Cardiac muscle cell (in vitro differentiated cells and primary cell): Measurements from ENCODE around the gene ZNFX1. TPM values are rescaled to one million over a fixed set of nuclear protein-coding genes. Genes with fewer than 3 reads are reported as not detected.

ENCODE experiments used
- DNase-seq, 2 donors: peaks; one replicate each; pipeline versions ENCODE4 v3.0.0 to v3.0.0-alpha.2; 2010 to 2017; ENCODE audit warnings: low read depth in 1 of 2, low spot score in 1 of 2
- H3K27ac ChIP-seq: fragments of 200-600 bp; sonication (generic); 2 replicates; pipeline ENCODE4 v1.5.1; 2016
- H3K27me3 ChIP-seq: fragments of 200-600 bp; sonication (generic); 2 replicates; pipeline ENCODE4 v1.6.0; 2016; ENCODE audit warnings: control low read depth
- H3K36me3 ChIP-seq: fragments of 200-600 bp; sonication (generic); 2 replicates; pipeline ENCODE4 v1.5.1; 2016; ENCODE audit warnings: control low read depth
- H3K4me1 ChIP-seq: fragments of 200-600 bp; sonication (generic); 2 replicates; pipeline ENCODE4 v1.8.1; 2017; ENCODE audit warnings: low read depth, mild to moderate bottlenecking, mixed run types
- H3K4me3 ChIP-seq: fragments of 200-600 bp; sonication (generic); 2 replicates; pipeline ENCODE4 v1.5.1; 2016; ENCODE audit warnings: mild to moderate bottlenecking
- H3K9me3 ChIP-seq: fragments of 200-600 bp; sonication (generic); 2 replicates; pipeline ENCODE4 v1.5.1; 2017; ENCODE audit warnings: low read depth, mild to moderate bottlenecking, control low read depth
- CTCF ChIP-seq: IDR thresholded peaks from 2 replicates; pipeline ENCODE4 v1.5.1; 2012; ENCODE audit warnings: low read depth, mild to moderate bottlenecking, low read length
- polyA plus RNA-seq: library from polyadenylated mRNA; unstranded; fragments of >200 nt; fragmentation: Nextera tagmentation; extraction: Ambion mirVana; gene quantifications from 2 replicates; pipeline ENCODE4 v1.2.1, GENCODE V29; 2016
- total RNA-seq: library from RNA; depleted of rRNA; stranded (reverse); fragments of >200 nt; gene quantifications from 2 replicates; pipeline ENCODE4 v1.2.3, GENCODE V29; 2016

The ZNFX1 gene
- total and polyA plus RNA-seq, 2 experiments from 2014 or later = 5.0 to 8.2 TPM

DNA sequence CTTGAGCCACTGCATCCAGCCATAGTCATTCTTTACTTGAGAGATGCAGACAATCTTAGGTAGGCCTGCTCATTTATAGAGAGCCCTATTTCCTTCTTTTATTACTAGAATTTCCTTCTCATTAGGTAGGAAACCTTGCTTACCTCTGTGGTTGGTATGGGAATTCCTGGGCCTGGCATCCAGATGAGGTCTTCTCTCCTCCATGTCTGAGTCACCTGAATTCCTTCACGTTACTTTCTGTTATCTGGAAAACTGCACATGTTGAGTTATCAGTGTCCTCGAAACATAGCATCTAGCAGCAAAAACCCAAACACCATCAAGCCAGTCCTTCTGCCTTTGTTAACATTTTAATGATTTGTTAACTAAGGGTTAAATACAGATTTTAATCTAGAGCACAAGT lies 2.2 kb downstream of the ZNFX1 start:
- Histone ChIP-seq H3K36me3 (peaks cover 33% of the 10 kb centered on the region), H3K27ac (no peak overlapping the region), H3K4me1 (peaks cover 15% of the 10 kb centered on the region), H3K27me3 (no peaks in the 10 kb centered on the region), H3K9me3 (no peaks in the 10 kb centered on the region), H3K4me3 (no peak overlapping the region)
- TF ChIP-seq CTCF = no peak
- DNase-seq = no peak

DNA sequence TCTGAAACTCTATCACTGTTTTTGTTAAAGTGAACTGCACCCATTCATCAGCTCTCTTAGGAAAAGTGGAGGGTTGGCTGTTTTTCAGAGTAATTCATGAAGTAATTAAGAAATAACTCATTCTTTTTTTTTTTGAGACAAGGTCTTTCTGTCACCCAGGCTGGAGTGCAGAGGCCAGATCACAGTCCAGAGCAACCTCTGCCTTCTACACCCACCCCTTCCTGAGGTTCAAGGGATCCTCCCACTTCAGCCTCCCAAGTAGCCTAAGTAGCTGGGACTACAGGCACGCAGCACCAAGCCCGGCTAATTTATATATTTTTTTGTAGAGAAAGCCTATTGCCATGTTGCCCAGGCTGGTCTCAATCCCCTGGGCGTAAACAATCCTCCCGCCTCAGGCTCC lies 2.6 kb downstream of the ZNFX1 start:
- Histone ChIP-seq H3K4me3 (no peak overlapping the region), H3K9me3 (no peaks in the 10 kb centered on the region), H3K36me3 (peaks cover 29% of the 10 kb centered on the region), H3K27ac (no peak overlapping the region), H3K27me3 (no peaks in the 10 kb centered on the region), H3K4me1 (peaks cover 11% of the 10 kb centered on the region)
- TF ChIP-seq CTCF = no peak
- DNase-seq = no peak

DNA sequence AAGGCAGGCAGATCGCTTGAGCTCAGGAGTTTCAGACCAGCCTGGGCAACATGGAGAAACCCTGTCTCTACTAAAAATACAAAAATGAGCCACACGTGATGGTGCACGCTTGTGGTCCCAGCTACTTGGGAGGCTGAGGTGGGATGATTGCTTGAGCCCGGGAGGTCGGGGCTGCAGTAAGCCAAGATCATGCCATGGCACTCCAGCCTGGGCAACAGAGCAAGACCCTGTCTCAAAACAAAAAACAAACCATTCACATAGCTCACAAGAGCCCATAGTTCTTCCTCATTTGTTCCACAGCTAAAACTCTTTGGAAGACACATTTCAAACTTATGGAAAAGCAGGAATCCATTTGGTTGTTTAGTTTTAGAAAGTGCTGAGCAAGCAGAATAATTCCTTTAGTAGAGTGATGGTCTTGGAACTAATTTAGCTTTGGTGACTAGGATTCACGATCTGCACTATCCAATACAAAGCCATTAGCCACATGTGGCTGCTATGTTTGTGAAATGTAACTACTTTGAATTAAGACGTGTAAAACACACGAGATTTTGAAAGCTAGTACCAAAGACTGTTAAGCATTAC lies 4.1 kb downstream of the ZNFX1 start:
- peaks cover 36% of the 10 kb centered on the region for H3K36me3 ChIP-seq
- no peak overlapping the region for H3K4me3 ChIP-seq
- no peak for DNase-seq
- no peak overlapping the region for H3K27ac ChIP-seq
- TF ChIP-seq CTCF = no peak
- H3K9me3 ChIP-seq = no peaks in the 10 kb centered on the region
- no peaks in the 10 kb centered on the region for H3K27me3 ChIP-seq
- no peaks in the 10 kb centered on the region for H3K4me1 ChIP-seq

DNA sequence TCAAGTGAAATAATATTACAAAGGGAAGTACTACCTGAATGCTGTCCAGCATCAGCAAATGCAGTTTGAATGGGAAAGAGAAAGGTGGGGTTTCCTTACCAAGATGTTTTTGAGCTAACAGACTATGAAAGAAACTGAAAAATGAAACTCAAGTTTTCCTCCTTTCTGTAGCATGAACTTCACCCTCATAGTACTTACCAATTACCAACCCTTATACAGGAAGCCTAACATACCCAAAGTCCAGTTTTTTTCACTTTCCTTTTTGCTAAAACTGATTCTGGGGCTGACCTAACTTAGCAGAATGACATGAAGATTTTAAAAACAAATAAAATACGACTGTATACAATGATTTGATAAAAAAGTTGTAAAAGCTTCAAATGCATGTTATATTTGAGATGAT lies 5.2 kb downstream of the ZNFX1 start:
- no peaks in the 10 kb centered on the region for H3K27me3 ChIP-seq
- H3K4me3 ChIP-seq = no peak overlapping the region
- H3K27ac ChIP-seq = no peak overlapping the region
- H3K9me3 ChIP-seq = no peaks in the 10 kb centered on the region
- H3K36me3 ChIP-seq = peaks cover 36% of the 10 kb centered on the region
- TF ChIP-seq CTCF = no peak
- no peaks in the 10 kb centered on the region for H3K4me1 ChIP-seq
- no peak for DNase-seq

DNA sequence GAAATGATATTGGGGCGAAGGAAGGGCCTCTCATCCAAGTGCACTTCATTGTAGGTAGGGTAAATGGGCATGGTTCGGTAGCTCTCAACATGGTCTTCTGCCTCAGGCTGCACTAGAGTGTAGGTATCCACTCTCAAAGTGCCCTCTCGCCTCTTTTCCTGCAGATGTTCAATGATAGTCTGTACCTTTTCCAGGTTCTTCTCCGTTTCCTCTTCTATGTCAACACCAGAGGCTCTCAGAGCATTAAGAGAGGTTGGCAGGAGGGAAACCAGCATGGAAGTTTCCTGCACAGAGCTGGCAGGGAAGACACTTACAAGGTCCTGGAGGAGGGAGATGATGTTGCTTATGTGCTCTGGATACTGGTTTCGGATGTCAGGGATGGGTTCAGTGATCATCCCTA lies 7.1 kb downstream of the ZNFX1 start:
- Histone ChIP-seq H3K4me1 (no peaks in the 10 kb centered on the region), H3K27ac (no peak overlapping the region), H3K27me3 (no peaks in the 10 kb centered on the region), H3K4me3 (no peak overlapping the region), H3K9me3 (no peaks in the 10 kb centered on the region), H3K36me3 (peaks cover 36% of the 10 kb centered on the region)
- no peak for DNase-seq
- no peak for TF ChIP-seq CTCF
